ENCODE results near the gene PHACTR1.

Gene PHACTR1

GRCh38 chr6:13188306-13188705, 471.7 kb downstream of the PHACTR1 start:
- no peak overlapping the region for H3K4me2 ChIP-seq (ENCODE audit: low read length)
- H3K36me3 ChIP-seq (ENCODE audit: insufficient read depth, low read length) = no peaks in the 10 kb centered on the region
- H3K9ac ChIP-seq (ENCODE audit: low read length) = no peak overlapping the region
- no peaks in the 10 kb centered on the region for H3F3A ChIP-seq (ENCODE audit: insufficient read depth, low read length)
- no peaks in the 10 kb centered on the region for H3K9me3 ChIP-seq (ENCODE audit: low read length)
- TF ChIP-seq CTCF (IDR thresholded peaks at IDR 0.05; ENCODE audit: low read length) = no peak
- no peak for TF ChIP-seq EZH2 (IDR thresholded peaks at IDR 0.05; ENCODE audit: borderline replicate concordance, low read length)
- no peaks in the 10 kb centered on the region for H3K79me2 ChIP-seq (ENCODE audit: insufficient read depth, low read length)
- no peak overlapping the region for H3K4me3 ChIP-seq (ENCODE audit: low read depth, low read length, poor library complexity, severe bottlenecking)
- H3K27me3 ChIP-seq (ENCODE audit: insufficient read depth, low read length) = peaks cover 6% of the 10 kb centered on the region
- no peaks in the 10 kb centered on the region for H4K20me1 ChIP-seq (ENCODE audit: insufficient read depth, low read length)
- H3K27ac ChIP-seq (ENCODE audit: low read depth, low read length, poor library complexity, severe bottlenecking) = no peak overlapping the region
- no peaks in the 10 kb centered on the region for H3K9me2 ChIP-seq (ENCODE audit: low read depth, low read length)
- no peaks in the 10 kb centered on the region for H3K4me1 ChIP-seq (ENCODE audit: insufficient read depth, low read length, severe bottlenecking)
- H2AFZ ChIP-seq (ENCODE audit: low read length) = no peak overlapping the region

- Histone ChIP-seq H2AFZ (ENCODE audit: low read length) (no peak overlapping the region), H3K27me3 (ENCODE audit: insufficient read depth, low read length) (peaks cover 6% of the 10 kb centered on the region), H4K20me1 (ENCODE audit: insufficient read depth, low read length) (no peaks in the 10 kb centered on the region), H3K4me1 (ENCODE audit: insufficient read depth, low read length, severe bottlenecking) (no peaks in the 10 kb centered on the region), H3K9me3 (ENCODE audit: low read length) (no peaks in the 10 kb centered on the region), H3K4me2 (ENCODE audit: low read length) (no peak overlapping the region), H3K27ac (ENCODE audit: low read depth, low read length, poor library complexity, severe bottlenecking) (no peak overlapping the region), H3K36me3 (ENCODE audit: insufficient read depth, low read length) (no peaks in the 10 kb centered on the region), H3K9ac (ENCODE audit: low read length) (no peak overlapping the region), H3K79me2 (ENCODE audit: insufficient read depth, low read length) (no peaks in the 10 kb centered on the region), H3K9me2 (ENCODE audit: low read depth, low read length) (no peaks in the 10 kb centered on the region), H3F3A (ENCODE audit: insufficient read depth, low read length) (no peaks in the 10 kb centered on the region), H3K4me3 (ENCODE audit: low read depth, low read length, poor library complexity, severe bottlenecking) (no peak overlapping the region)
- TF ChIP-seq CTCF (IDR thresholded peaks at IDR 0.05; ENCODE audit: low read length) (no peak), EZH2 (IDR thresholded peaks at IDR 0.05; ENCODE audit: borderline replicate concordance, low read length) (no peak)
Measured at GRCh38 chr6:13189710-13190109, 473.1 kb downstream of the PHACTR1 start.

- H3K36me3 ChIP-seq (ENCODE audit: insufficient read depth, low read length) = no peaks in the 10 kb centered on the region
- H3K9me3 ChIP-seq (ENCODE audit: low read length) = no peaks in the 10 kb centered on the region
- no peaks in the 10 kb centered on the region for H3K4me1 ChIP-seq (ENCODE audit: insufficient read depth, low read length, severe bottlenecking)
- peaks cover 6% of the 10 kb centered on the region for H3K27me3 ChIP-seq (ENCODE audit: insufficient read depth, low read length)
- no peaks in the 10 kb centered on the region for H3K79me2 ChIP-seq (ENCODE audit: insufficient read depth, low read length)
- H3K4me3 ChIP-seq (ENCODE audit: low read depth, low read length, poor library complexity, severe bottlenecking) = no peak overlapping the region
- TF ChIP-seq EZH2 (IDR thresholded peaks at IDR 0.05; ENCODE audit: borderline replicate concordance, low read length) (no peak), CTCF (IDR thresholded peaks at IDR 0.05; ENCODE audit: low read length) (no peak)
- H2AFZ ChIP-seq (ENCODE audit: low read length) = no peak overlapping the region
- no peaks in the 10 kb centered on the region for H3F3A ChIP-seq (ENCODE audit: insufficient read depth, low read length)
- no peaks in the 10 kb centered on the region for H3K9me2 ChIP-seq (ENCODE audit: low read depth, low read length)
- H4K20me1 ChIP-seq (ENCODE audit: insufficient read depth, low read length) = no peaks in the 10 kb centered on the region
- no peak overlapping the region for H3K9ac ChIP-seq (ENCODE audit: low read length)
- H3K4me2 ChIP-seq (ENCODE audit: low read length) = no peak overlapping the region
- no peak overlapping the region for H3K27ac ChIP-seq (ENCODE audit: low read depth, low read length, poor library complexity, severe bottlenecking)
Measured at GRCh38 chr6:13190376-13190775, 473.8 kb downstream of the PHACTR1 start.

Measured in OCI-LY1 (cell line).